Mucosa of descending colon (tissue), 3 donors: ENCODE results near the gene NECAP2. TPM values are rescaled to one million over a fixed set of nuclear protein-coding genes. Genes with fewer than 3 reads are reported as not detected.

ENCODE experiments used
- ATAC-seq: fragments of 200-7000 bp; cut with Tn5 transposase; one replicate; pipeline ENCODE4 v1.9.1; 2020; ENCODE audit warnings: mild to moderate bottlenecking, moderate library complexity
- DNase-seq, 3 donors: peaks; one replicate each; pipeline ENCODE4 v3.0.0-alpha.2; 2020
- H3K36me3 ChIP-seq: fragments of 200-600 bp; one replicate; pipeline ENCODE4 v1.8.0; 2021; ENCODE audit warnings: low read depth, mild to moderate bottlenecking
- H3K4me1 ChIP-seq: fragments of 200-600 bp; one replicate; pipeline ENCODE4 v1.8.0; 2021; ENCODE audit warnings: low read depth, mild to moderate bottlenecking
- H3K4me3 ChIP-seq: fragments of 200-600 bp; one replicate; pipeline ENCODE4 v1.8.0; 2021; ENCODE audit warnings: mild to moderate bottlenecking
- H3K9me3 ChIP-seq: fragments of 200-600 bp; one replicate; pipeline ENCODE4 v1.8.0; 2021; ENCODE audit warnings: mild to moderate bottlenecking
- intact Hi-C, 2 donors: fragments of 100-400 bp; cut with DNase I in 1 of 2; cut with micrococcal nuclease in 1 of 2; formaldehyde crosslinking; loops; one replicate each; pipeline versions ENCODE4 v1.11.0 to v1.11.1; 2022; cut with DNase I, micrococcal nuclease
- total RNA-seq, 3 donors: library from RNA; stranded (reverse); fragmentation: NEBNext Ultra II Directional in 2 of 3; extraction: Animal tissue kit (Norgen Biotek cat#: 25700) in 2 of 3; gene quantifications; one replicate each; pipeline versions ENCODE4 v1.2.1 to v1.2.4, GENCODE V29; 2021 to 2023
- TF ChIP-seq, protein P1 (sequence below): fragments of 200-600 bp; IDR thresholded peaks from one replicate; pipeline ENCODE4 v1.8.0; 2022; ENCODE audit warnings: antibody characterized with exemption, mild to moderate bottlenecking
- donor health status: DM: no; HTN: no; CAD: no; lungs with moderate emphysema.
- donor health status: DM: no; HTN: no; CAD: no.
- donor health status: DM: no; HTN: yes; CAD: no.

Gene NECAP2
- total RNA-seq, 3 donors from 2014 or later = 34.4 to 50.9 (median 43.8) TPM

DNA sequence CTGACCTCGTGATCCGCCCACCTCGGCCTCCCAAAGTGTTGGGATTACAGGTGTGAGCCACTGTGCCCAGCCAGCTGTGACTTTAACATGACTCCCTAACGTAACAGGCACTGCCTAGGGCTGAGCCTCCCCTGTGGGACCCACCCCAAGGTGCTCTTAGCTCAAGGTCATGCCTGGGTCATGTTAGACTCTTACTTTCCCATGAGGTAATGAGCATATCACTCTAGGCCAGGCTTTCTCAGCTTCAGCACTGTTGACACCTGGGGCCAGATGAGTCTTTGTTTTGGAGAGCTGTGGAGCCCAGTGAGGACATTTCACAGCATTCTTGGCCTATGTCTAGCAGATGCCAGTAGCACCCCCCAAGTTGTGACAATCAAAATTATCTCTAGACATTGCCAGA lies 4.5 kb downstream of the NECAP2 start:
- Histone ChIP-seq H3K36me3 (peaks cover 4% of the 10 kb centered on the region), H3K4me1 (peaks cover 16% of the 10 kb centered on the region), H3K4me3 (no peak overlapping the region), H3K9me3 (no peaks in the 10 kb centered on the region)
- DNase-seq (no peak), ATAC-seq (no peak)
- intact Hi-C loops = no loop called here
- TF ChIP-seq, protein P1, sequence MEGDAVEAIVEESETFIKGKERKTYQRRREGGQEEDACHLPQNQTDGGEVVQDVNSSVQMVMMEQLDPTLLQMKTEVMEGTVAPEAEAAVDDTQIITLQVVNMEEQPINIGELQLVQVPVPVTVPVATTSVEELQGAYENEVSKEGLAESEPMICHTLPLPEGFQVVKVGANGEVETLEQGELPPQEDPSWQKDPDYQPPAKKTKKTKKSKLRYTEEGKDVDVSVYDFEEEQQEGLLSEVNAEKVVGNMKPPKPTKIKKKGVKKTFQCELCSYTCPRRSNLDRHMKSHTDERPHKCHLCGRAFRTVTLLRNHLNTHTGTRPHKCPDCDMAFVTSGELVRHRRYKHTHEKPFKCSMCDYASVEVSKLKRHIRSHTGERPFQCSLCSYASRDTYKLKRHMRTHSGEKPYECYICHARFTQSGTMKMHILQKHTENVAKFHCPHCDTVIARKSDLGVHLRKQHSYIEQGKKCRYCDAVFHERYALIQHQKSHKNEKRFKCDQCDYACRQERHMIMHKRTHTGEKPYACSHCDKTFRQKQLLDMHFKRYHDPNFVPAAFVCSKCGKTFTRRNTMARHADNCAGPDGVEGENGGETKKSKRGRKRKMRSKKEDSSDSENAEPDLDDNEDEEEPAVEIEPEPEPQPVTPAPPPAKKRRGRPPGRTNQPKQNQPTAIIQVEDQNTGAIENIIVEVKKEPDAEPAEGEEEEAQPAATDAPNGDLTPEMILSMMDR = no peak

DNA sequence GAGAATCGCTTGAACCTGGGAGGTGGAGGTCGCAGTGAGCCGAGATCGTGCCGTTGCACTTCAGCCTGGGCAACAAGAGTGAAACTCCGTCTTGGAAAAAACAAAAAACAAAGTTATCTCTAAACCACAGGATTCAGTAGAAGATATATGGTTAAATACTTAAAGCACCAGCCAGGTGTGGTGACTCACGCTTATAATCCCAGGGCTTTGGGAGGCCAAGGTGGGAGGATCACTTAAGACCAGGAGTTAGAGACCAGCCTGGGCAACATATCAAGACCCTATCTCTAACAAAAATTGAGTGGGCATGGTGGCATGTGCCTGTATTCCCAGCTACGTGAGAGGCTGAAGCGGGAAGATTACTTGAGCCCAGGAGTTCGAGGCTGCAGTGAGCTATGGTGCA lies 5.6 kb downstream of the NECAP2 start:
- intact Hi-C loops = no loop called here
- TF ChIP-seq, protein P1 = no peak
- H3K36me3 ChIP-seq = peaks cover 4% of the 10 kb centered on the region
- DNase-seq = no peak
- ATAC-seq = no peak
- H3K4me1 ChIP-seq = peaks cover 14% of the 10 kb centered on the region
- H3K4me3 ChIP-seq = no peak overlapping the region
- no peaks in the 10 kb centered on the region for H3K9me3 ChIP-seq

DNA sequence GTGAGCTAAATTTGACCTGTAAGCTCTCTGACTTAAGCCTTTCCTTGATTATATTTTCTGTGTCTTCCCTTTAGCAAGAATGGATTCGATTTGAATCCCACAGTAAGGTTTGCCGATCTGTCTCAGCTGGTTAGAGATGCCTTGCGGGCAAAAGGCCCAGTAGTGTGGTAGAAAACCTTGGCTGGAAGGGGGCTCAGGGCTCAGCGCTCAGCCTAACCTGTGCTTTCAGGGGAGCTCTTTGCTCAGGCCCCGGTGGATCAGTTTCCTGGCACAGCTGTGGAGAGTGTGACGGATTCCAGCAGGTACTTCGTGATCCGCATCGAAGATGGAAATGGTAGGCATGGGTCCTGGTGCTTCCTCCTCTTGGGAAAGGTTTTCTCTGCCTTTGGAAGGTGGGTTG lies 7.1 kb downstream of the NECAP2 start:
- TF ChIP-seq, protein P1 = no peak
- ATAC-seq = no peak
- peaks cover 8% of the 10 kb centered on the region for H3K36me3 ChIP-seq

DNA sequence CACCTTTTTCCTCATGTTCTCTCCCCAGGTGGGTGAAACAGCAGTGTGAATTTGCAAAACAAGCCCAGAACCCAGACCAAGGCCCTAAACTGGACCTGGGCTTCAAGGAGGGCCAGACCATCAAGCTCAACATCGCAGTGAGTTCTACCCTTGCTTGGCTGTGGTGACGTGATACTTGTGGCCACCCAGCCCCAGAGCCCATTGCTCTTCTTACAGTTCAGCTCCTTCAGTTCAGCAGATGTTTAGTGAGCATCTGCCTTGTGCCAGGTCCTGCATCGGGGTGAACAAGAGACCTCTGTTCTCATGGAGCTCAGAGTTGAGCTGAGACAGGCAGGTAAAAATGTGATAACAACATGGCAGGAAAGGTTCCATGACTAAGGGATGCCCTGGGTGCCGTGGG lies 8.5 kb downstream of the NECAP2 start:
- Histone ChIP-seq H3K4me1 (no peaks in the 10 kb centered on the region), H3K4me3 (no peak overlapping the region), H3K9me3 (no peaks in the 10 kb centered on the region), H3K36me3 (peaks cover 17% of the 10 kb centered on the region)
- no peak for DNase-seq
- intact Hi-C loops = no loop called here
- ATAC-seq = no peak
- TF ChIP-seq, protein P1 = no peak

More for the DNA sequence above, 7.1 kb downstream of the NECAP2 start:
- no peak for DNase-seq
- no peak overlapping the region for H3K4me3 ChIP-seq
- H3K4me1 ChIP-seq = peaks cover 2% of the 10 kb centered on the region
- H3K9me3 ChIP-seq = no peaks in the 10 kb centered on the region
- intact Hi-C loops = no loop called here

DNA sequence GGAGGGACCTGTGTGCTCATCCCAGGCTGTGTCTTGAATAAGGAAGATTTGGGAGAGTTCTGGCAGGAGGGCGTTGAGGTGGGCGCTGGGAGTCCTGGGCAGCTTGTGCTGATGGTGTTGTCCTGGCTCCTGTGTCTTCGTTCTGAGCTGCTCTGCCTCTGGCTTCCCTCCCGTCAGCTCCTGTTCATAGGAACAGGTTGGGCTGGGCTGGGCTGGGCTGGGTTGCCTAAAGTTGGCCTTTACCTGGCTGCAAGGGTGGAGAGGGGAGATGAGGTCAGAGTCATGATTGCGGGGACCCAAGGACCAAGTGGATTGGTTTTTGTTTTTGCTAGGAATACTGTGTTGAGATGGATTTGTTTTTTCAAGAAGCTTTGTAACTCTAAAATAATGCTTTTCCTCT lies 9.1 kb downstream of the NECAP2 start:
- Histone ChIP-seq H3K4me3 (no peak overlapping the region), H3K4me1 (no peaks in the 10 kb centered on the region), H3K36me3 (peaks cover 21% of the 10 kb centered on the region), H3K9me3 (no peaks in the 10 kb centered on the region)
- DNase-seq = no peak
- TF ChIP-seq, protein P1 = no peak
- ATAC-seq = no peak
- intact Hi-C loops = no loop called here

DNA sequence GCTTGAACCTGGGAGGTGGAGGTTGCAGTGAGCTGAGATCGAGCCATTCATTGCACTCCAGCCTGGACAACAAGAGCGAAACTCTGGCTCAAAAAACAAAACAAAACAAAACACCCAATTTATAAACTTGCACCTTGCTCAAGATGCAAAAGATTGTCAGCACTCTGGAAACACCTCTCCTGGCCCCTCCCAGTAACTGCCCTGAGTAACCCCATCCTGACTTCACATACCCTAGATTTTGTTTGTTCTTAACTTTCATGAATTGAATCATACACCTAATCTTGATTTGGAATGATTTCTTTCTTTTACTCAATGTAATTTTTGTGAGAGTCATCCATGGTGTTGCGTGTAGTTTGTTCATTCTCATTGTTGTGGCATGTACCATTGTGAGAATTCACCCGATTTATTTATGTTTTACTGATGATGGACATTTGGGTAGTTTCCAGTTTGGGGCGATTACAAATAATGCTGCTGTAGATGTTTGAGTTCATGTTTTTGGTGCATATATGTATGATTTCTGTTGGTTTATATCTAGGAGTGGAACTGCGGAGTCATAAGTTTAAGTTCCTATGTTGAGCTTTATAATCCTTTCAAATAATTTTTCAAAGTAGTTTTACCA lies 10.4 kb downstream of the NECAP2 start:
- H3K9me3 ChIP-seq = no peaks in the 10 kb centered on the region
- ATAC-seq = no peak

More for the DNA sequence above, 10.4 kb downstream of the NECAP2 start:
- Histone ChIP-seq H3K36me3 (peaks cover 21% of the 10 kb centered on the region), H3K4me3 (no peak overlapping the region), H3K4me1 (no peaks in the 10 kb centered on the region)
- DNase-seq = no peak
- intact Hi-C loops = no loop called here
- TF ChIP-seq, protein P1 = no peak
